WTC11 (cell line): ENCODE results near the gene SMIM5.

Experiments used
- CTCF ChIP-seq: fragments of 200-600 bp; IDR thresholded peaks from 2 replicates; pipeline ENCODE4 v1.8.0; 2022; ENCODE audit warnings: antibody characterized with exemption
- ELF4 ChIP-seq: sonication (generic); formaldehyde crosslinking; IDR thresholded peaks from 2 replicates; pipeline ENCODE4 v1.8.1; 2022; ENCODE audit warnings: low read depth, mild to moderate bottlenecking, moderate library complexity, missing genetic modification reagents
- HMGA2 ChIP-seq: fragments of 250-450 bp; sonication (Bioruptor Pico); IDR thresholded peaks from 2 replicates; pipeline ENCODE4 v1.4.0; 2021; ENCODE audit warnings: mild to moderate bottlenecking, moderate library complexity
- JUN ChIP-seq: sonication (generic); formaldehyde crosslinking; IDR thresholded peaks from 2 replicates; pipeline ENCODE4 v1.8.0; 2023; ENCODE audit warnings: mild to moderate bottlenecking, missing genetic modification reagents
- MYBL2 ChIP-seq: sonication (generic); formaldehyde crosslinking; IDR thresholded peaks from 2 replicates; pipeline ENCODE4 v1.8.1; 2023; ENCODE audit warnings: mild to moderate bottlenecking, moderate library complexity, missing genetic modification reagents
- SMAD3 ChIP-seq: sonication (generic); formaldehyde crosslinking; IDR thresholded peaks from 2 replicates; pipeline ENCODE4 v1.8.0; 2022; ENCODE audit warnings: missing genetic modification reagents, mild to moderate bottlenecking, borderline replicate concordance
- SMAD4 ChIP-seq: sonication (generic); formaldehyde crosslinking; IDR thresholded peaks from 2 replicates; pipeline ENCODE4 v1.8.0; 2022; ENCODE audit warnings: mild to moderate bottlenecking, missing genetic modification reagents
- STAT6 ChIP-seq: sonication (generic); formaldehyde crosslinking; conservative IDR thresholded peaks from 2 replicates; pipeline ENCODE4 v1.8.1; 2023; ENCODE audit warnings: mild to moderate bottlenecking, low read depth, missing genetic modification reagents, moderate library complexity
- USF2 ChIP-seq: sonication (generic); formaldehyde crosslinking; IDR thresholded peaks from 2 replicates; pipeline ENCODE4 v1.8.1; 2023; ENCODE audit warnings: mild to moderate bottlenecking, missing genetic modification reagents, moderate library complexity
- ZNF219 ChIP-seq: sonication (generic); formaldehyde crosslinking; IDR thresholded peaks from 2 replicates; pipeline ENCODE4 v1.8.0; 2023; ENCODE audit warnings: missing genetic modification reagents, mild to moderate bottlenecking, borderline replicate concordance
- ZNF263 ChIP-seq: sonication (generic); formaldehyde crosslinking; IDR thresholded peaks from 2 replicates; pipeline ENCODE4 v1.8.1; 2022; ENCODE audit warnings: low read depth, mild to moderate bottlenecking, moderate library complexity, missing genetic modification reagents

- TF ChIP-seq USF2 (CRISPR knock-in tag) (no peak), SMAD4 (CRISPR knock-in tag) (no peak), CTCF (no peak), ZNF263 (CRISPR knock-in tag) (no peak), JUN (CRISPR knock-in tag) (no peak), SMAD3 (CRISPR knock-in tag) (no peak), ELF4 (CRISPR knock-in tag) (no peak), MYBL2 (no peak), HMGA2 (CRISPR knock-in tag) (no peak), STAT6 (CRISPR knock-in tag) (no peak), ZNF219 (CRISPR knock-in tag) (no peak)
These were observed 4.1 kb upstream of the SMIM5 start for GRCh38 chr17:75629157-75629556.
